HG02571 (cell line): ENCODE data around the gene NTRK3.
"Not testable (repeated sequence)": the region's sequence is repeated elsewhere in the genome, so short reads cannot be mapped to it uniquely, and the experiment has no call there.

Source experiments
- ATAC-seq: cut with Tn5 transposase; IDR thresholded peaks from one replicate; pipeline ENCODE4 v1.9.1; 2021; ENCODE audit warnings: mild to moderate bottlenecking, moderate library complexity; ENCODE audit not compliant: unreplicated experiment

Gene NTRK3

DNA sequence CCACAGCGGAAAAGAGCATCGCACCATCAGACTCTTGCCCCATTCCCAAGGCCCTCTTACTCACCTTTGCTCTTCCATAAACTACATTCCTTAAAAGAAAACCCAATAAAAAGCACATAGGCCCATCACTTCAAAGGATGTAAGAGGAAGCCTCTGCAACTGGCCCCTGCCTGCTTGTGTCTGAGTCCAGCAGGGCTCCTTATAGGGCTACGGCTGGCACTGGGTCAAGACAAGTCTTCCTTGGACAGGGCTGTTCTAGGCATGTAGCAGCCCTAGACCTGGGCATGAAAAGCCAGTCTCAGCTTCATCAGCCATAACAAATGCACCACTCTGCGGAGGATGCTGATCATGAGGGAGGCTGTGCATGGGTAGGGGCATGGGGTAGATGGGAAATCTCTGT, 218.3 kb downstream of the NTRK3 start:
- no peak for ATAC-seq

DNA sequence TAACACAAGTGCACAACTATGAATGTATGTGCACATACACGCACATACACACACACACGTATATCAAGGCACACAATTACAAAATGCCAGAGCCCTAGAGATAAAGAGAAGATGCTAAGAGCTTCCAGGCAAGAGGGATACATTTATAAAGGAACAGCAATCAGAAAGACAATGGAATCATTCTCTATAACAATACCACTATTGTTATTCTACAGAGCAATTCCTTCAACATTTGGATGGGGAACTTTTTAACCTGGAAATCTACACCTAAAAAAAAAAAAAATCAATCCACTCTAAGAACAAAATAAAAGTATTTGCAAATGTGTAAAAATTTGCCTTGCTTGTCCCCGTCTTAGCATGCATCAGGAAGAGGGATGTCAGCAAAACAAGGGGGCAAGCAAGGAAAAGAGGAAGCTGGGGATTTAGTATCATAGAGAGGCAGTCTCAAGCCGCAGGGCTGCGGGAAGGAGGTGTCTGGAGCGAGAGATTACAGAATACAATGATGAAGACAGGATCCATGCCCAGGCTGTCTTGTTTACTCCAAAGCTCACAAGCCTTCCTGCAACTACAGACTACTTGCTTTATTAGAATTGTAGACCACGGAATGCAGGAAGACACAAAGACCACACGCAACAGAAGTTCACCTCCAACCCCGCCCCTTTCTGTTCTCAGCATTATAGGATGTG, 220.2 kb downstream of the NTRK3 start:
- ATAC-seq, result no peak

DNA sequence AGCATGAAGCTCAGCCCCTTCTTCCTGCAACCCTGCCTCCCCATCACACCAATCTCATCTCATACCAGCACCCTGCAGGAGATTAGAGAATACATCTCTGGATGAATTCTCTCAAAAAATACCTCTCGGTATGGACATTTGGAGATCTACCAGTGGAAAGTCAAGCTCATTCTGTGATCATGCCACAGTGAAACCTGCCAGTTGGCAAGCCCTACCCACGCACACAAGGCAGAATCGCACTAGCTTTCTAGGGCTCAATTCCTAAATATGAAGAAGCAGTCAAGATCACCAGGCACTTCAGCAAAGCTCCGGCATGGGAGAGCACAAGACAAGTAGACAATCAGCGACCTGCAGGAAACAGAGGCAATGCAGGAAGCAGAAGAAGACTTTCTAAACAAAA, 221.2 kb downstream of the NTRK3 start:
- no peak for ATAC-seq

DNA sequence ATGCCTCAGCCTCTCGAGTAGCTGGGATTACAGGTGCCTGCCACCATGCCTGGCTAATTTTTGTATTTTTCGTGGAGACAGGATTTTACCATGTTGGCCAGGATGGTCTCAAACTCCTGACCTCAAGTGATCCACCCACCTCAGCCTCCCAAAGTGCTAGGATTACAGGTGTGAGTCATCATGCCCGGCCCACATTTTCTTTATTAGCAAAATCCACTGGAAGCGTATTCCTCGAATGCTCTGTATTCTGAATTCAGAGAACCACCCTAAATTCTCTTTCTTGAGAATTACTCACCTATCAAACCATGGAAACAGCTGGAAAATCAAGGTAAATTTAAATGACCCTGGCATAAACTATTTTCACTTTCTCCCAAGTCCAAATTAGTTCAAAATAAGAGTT, 223.1 kb downstream of the NTRK3 start:
- not testable (repeated sequence) for ATAC-seq

DNA sequence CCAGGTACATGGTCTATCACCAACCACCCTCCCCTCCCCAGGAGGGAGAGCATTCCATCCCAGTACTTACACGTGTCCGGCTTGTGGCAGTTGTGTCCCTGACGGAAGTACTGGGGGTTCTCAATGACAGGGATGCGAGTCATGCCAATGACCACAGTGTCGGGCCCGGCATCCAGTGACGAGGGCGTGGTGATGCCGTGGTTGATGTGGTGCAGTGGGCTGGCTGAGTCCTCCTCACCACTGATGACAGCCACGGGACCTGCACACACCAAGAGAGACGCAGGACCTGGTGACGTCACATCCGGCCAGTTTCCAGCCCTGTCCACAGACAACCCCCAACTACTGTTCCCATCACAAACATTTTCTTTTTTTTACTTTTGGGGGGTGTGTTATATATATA, 223.8 kb downstream of the NTRK3 start:
- ATAC-seq, result no peak

DNA sequence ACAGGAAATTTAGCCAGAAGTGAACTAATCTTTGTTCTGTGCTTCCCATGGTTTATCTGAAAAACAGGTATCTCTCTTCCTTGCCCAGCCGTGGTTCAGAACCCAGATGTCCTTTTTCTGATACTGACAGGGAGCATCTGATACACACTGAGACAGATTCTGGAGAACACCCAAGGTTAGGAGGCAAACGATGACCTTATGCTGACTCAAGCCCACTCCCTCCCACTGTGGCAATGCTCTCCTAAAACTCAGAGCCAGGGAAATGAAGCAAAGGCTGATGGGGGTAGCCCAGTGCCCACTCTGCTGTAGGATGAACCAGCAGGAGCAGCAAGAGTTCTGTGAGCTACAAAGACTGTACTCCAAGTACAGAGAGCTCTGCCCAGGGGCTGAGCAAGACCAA, 225.1 kb downstream of the NTRK3 start:
- ATAC-seq, result no peak

DNA sequence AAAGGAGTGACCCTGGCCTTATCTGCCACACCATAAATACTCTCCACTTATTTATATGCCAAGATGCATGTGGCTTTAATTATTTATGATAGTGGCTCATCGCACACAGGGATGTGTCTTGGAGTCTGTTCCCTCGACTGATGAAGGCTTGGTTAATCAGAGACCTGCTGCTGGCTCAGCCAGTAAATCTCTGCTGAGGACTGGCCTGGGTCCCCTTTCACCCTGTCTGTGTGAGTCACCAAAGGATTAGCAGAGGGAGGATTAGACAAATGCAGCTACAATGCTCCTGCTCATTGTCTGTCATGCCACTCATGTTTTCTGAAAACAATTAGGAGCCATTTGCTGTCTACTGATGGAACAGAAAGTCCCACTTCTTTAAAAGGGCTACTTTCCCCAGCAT, 226.8 kb downstream of the NTRK3 start:
- ATAC-seq, result no peak

DNA sequence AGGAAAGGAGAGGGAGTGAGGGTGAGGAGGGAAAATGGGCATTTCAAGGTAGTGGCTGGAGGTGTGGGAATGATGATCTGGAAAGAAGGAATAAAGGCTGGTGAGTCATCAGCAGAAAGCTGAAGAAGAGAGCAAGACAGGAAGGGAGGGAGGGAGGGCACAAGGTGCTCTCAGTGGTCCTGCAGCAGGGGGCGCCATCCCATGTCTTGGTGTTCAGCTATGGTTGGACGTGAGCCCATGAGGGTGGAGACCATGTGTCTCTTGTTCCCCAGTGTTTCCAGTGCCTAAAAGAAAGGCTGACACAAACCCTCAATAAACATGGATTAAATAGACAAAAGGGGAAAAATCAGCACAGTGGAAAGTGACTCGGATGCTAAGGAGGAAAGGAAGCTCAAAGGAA, 228.5 kb downstream of the NTRK3 start:
- ATAC-seq, result no peak

DNA sequence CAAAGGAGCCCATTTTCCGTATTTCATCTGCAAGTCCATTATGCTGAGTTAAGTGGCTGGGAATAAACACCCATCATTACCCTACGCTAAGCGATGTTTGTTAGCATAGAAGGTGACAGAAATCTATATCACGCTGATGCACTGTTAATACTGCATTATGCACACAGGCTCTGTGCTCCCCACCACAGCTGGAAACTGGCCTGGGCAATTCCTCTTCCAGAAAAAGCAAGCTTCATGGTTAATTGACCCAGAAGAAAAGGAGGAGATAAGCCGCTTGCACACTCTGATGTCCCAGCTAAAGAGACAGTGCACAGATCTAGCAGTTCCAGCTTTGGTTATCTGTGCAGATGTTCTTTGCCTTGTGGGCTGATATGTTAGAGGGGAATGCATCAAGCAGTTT, 232.6 kb downstream of the NTRK3 start:
- ATAC-seq, result no peak

DNA sequence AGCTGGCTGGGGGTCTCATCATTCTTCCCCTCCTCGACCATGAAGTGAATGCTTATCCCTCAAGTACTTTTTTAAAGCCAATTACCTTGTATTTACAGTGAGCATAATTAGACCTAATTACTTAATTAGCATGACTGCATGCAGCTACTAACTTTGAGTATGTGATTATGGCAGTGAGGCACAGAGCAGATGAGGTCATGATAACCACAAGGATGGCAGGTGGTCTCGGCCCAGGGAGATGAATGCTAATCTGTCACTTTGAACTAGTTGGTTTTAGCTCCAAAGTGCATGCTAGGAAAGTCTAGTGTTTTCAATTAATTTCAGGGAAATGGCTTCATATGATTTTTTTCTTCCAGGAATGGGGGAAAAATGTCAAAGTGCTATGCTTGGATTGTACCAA, 233.8 kb downstream of the NTRK3 start:
- ATAC-seq, result no peak

DNA sequence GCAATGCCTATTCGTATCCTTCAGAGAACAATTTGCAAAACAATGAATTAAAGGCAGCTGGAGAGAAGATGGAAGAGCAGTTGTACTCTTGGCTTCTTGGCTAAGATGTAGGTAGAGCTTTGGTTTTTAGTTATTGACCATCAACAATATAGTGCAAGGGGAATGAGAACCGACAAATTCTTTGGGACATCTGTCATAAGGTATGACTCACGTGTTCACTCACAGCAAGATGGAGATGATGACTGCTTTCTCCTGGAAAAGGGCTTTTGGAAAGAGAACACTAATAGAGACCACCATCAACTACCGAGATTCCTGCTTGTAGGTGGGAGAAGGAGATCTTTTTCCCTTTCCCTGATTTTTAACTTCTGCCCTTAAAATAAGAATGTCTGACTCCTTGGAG, 234.9 kb downstream of the NTRK3 start:
- no peak for ATAC-seq

DNA sequence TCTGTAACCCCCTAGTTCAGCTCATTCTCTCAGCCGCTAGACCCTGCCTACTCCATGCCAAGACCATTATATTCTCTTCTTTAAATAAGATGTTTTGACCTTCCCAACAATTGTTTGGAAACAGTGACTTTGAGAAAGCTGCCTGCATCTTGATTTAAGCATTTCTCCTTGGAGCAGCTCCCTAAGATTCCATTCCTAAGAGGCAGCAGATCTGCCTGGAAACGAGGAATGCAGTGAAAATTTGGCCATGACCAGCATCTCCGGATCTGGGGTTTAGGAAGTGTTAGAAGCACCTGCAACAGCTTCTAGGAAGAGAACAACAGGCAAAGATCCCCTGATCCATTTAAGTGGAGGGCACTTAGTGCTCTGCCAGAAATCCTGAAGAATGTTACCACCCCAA, 235.7 kb downstream of the NTRK3 start:
- ATAC-seq, result no peak

DNA sequence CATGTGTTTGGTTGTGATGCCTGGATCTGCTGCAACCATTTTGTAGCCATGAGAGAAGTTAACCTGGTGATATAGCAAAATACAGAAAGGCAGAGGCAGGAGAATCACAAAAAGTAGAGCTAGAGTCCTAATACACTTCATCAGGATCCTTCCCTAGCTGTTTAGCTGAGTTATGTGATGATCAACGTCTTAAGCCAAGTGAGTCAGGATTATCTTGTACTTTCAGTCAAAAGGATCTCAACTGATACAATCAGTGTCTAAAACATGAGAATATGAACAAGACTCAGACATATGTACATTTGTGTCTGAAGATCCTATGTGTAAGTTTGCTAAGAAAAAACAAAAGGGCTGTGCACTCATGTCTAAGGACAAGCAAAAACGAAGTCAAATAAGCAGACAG, 236.9 kb downstream of the NTRK3 start:
- ATAC-seq, result no peak

DNA sequence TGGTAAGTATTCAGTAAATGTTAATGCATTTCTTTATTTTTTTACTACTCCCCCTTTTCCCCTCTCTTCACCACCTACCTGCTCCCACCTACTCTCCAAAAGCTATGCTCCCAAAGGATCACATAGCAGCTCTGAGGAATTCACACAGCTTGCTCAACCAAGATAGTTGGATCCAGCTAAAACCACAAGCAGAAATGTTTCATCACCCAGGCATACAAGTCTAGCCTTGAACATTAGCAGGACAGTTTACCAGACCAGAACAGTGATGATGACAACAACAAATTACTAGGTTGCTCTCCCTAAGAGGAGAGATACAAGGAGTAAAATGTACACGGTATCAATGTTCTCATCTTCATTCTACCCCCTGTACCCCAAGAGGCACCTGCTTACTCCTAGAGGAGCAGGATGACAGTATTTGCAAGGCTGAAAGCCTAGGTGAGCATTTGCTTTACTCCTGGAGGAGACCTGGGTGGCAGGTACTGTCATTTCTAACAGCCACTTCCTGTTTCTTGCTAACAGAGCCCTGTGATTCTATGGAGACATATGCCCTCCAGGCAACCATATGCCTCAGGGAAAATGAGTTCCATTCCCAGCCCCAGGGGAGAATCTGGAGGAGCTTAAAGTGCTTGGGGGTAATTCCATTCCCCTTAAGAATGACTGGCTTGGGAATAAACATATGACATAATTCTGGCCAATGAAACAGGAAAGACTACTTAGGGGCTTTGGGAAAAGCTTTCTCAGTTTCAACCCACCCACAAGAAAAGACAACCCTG, 237.5 kb downstream of the NTRK3 start:
- no peak for ATAC-seq

DNA sequence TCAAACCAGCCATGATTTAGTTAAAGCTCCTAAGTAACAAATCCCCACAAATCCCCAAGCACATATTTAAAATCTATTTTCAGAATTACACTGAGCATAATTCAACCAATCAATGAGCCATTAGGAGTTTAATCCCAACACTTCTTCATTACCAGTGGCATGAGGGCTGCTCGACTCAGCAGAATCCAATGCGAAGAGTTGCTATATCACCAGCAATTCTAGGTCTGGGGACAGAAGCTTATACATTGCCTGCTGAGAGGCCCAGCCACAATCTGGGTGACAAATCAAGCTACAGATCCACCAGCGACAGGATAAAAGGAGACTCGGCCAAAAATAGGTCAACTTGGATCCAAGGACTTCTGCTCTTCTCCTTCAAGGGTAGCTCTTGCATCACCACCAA, 238.8 kb downstream of the NTRK3 start:
- no peak for ATAC-seq

DNA sequence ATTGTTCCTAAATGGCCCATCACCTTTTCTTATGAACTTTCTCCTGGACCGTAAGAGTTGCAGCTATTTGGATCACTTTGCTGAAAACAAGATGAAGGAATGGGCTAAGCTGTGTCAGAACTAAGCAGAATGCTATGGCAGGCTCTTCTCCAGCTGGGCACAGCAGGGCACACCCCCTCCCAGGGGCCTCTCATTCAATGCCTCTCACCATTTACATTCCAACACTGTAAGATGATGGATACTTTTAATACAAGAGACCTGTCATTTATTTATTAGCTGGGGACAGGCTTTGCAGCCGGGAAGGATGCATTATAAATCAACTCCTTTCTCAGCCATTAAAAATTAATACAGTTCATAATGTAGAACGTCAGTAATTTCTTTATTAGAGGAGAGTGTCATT, 240.1 kb downstream of the NTRK3 start:
- ATAC-seq, result no peak

DNA sequence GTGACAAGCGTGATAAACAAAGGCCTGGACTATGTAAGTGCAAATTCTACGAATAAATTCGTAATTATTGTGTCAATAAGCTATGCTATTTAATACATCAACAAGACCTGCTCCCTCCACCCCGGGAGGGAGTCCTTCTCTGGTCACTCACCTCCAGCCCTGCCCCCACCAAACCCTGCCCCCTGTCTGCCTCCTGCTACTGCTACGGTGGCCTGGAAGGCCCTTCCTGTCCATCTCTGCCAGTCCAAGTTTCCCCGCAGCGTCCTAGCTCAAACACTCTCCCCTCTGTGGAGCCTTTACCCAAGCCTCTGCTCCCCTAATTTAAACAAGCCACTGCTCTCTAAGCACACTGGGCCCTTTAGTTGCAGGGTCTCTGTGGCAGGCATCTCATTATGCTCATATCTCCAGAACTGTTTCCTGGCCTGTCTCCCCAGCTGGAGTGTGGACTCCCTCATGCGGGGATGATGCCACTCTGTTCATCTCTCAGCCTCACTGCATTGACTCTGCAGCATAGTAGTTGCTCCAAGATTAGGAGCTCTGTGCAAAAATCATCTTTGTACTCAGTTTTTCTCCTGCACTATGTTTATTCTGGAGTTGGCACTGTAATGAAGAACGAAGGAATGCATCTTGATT, 241.2 kb downstream of the NTRK3 start:
- ATAC-seq, result no peak

DNA sequence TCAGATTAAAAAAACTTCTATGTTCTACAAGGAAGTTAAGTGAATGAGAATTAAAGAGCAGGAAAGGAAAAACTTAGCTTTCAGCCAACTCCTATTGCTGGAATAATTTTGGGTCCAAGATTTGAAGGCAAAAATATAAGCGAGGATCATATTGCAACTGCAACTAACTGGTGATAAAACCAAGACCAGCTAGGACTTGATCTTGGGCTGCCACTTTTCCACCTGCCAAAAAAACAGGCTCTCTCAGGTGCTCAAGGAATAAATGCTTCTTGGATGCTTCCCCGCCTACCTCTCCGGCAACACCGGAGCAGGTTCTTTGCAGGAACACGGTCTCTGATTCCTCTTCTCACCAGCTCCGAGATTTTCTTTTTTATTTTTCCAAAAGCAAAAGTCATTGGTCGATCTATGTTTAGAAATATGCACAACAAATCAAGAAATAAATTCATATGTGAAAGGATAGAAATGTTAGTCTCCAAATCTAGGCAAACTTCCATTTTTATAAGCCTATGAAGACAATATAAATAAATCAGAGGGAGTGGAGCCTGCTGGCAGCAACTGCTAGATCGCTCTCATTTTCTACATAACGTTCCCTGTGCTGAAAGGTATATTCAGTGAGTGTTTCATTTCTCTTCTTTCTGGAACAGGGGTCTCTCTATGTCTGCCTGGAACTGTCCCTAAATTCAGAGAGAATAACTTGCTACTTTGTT, 241.9 kb downstream of the NTRK3 start:
- no peak for ATAC-seq

DNA sequence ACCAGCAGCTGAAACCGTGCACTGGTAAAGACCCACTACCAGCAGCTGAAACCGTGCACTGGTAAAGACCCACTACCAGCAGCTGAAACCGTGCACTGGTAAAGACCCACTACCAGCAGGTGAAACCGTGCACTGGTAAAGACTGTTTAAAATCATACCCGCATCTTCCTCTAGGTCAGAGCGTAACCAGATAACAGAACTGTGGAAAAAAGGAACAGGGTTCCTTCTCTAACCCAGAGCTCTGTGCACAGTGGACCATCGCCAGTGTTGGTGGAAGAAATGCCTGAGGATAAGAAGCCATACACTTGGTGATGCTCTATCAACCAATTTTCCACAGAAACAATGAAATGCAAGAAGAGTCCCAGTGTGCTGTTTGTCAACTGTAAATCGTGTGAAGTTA, 243.4 kb downstream of the NTRK3 start:
- no peak for ATAC-seq

DNA sequence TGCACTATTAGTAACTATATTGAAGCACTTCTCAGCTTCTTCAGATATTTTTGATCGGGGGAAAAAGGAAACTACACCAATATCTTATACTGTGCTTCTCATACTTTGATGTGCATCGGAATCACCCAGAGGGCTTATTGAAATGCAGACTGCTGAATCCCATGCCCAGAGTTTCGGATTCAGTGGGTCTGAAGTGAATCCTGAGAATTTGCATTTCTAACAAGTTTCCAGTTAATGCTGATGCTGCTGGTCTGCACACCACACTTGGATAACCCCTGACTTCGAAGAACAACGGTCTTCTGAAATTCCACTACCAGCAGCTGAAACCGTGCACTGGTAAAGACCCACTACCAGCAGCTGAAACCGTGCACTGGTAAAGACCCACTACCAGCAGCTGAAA, 243.9 kb downstream of the NTRK3 start:
- ATAC-seq, result no peak

DNA sequence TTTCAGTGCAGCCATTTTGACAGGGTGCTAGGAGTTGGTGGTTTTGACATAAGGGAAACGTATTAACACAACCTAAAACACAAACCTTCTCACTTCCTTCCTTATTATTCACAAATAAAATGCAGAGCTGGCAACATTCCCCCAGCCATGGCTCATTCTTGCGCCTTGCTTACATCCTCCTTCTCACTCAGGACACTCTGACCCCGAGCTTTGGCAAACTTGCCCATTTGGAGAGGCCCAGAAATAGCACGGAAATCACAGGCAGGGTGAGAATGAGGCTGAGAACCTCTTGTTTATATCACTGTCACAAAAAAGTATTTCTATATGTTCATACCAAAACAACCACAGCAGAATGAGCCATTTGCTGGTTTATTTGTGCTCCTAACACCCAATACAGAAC, 244.3 kb downstream of the NTRK3 start:
- no peak for ATAC-seq

DNA sequence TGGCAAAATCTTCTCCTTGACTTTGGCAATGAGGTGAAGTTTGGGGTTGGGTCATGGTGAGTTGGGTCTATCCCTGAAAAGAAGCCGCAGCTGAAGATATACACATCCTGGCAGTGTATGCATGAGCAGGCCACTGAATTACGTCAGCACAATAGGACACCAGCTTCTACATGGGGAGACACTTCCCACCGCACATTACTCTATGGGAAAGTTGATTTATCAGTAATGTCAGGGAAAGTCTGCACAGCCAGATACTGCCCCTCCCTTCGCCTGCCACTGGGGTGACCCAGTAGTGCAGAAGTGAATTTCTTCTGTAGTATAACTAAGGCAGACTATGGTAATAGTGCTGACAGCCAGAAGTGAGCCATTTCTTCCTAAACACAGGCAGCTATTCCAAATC, 245.0 kb downstream of the NTRK3 start:
- ATAC-seq, result no peak
